ENCODE data around the gene PLAC9. TPM values are rescaled to one million over a fixed set of nuclear protein-coding genes. Genes with fewer than 3 reads are reported as not detected.
A peak's percentile ranks its signal among the peaks of the same experiment; 100 is the strongest.

PLAC9 gene
- total RNA-seq, 1 experiment from 2014 or later: not detected

- DNase-seq (ENCODE audit: low read depth): no peak
Measured at GRCh38 chr10:80159166-80159873, 26.8 kb downstream of the PLAC9 start.

DNA sequence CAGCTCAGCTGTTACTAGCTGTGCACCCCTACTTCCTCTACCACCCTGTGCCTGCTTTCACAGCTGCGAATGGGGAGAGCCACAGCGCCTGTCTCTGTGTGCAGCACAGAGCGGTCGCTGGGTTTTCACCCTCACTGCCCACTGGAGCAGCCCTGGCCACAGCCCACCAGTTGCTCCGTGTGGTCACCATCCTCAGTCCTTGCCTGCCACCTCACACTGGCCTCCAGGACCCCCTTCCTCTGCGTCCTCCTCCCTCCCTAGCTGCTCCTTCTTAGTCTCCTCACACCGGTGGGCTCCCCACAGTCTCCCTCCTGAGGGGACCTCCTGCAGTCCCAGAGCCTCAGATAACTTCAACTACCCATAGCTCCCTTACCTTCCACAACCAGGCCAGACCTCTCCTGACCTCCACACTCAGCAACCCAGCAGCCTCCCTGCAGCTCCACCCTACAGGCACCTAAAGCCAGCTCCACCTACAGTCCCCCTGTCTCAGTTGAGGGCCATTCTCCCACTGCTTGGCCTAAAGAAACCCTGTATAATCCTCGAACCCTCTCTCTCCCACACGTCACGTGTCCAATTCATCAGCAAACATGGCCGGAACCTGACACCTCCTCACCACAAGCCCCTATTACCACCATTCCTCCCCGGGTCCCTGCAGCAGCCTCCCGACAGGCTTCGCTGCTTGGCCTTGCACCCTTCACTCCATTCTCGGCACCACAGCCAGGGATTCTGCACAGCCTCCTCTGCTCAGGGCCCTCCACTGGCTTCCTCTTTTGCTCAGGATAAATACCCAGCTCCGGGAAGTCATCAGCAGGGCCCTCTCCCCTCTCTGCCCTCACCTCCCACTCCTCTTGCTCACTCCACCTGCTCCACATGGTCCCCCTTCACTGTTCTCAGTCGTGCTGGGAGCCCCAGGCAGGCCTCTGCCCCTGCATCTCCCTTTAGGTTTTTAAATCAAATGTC lies 28.1 kb downstream of the PLAC9 start:
- no peak for DNase-seq (ENCODE audit: low read depth)

DNA sequence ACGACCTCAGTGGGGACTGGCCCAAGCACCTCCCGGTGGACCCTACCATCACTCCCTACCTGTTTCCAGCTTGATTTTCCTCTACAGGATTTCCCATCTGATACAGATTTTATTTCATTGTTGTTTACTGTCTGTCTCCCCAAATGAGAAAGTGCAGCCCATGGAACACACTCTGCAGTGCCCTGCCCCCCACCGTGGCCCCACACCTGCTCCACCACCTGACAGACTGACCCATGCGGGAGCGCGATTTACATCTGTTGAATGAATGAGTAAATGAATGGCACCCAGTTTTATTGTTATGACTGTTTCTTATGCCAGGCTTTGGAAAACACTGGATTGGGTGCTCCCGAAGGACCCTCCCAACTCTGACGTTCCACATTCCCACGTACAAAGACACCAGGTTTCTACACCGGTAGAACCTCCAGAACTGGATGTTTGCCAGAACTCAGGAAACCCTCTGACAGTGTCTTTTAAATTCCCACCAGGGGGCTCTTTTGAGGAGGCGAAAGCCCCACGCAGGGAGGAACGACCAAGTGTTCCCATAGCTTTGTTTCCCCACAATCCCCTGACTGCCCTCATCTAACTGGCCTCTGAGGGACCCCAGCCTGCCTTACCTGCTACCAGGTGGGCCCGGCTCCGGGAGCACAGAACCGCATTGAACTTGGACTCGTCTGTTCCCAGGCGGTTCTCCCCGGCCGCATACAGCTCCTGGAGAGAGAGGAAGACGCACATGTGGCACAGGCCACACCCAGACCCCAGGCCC lies 29.0 kb downstream of the PLAC9 start:
- DNase-seq (ENCODE audit: low read depth): no peak

- peak; percentile 73 for DNase-seq (ENCODE audit: low read depth)
Measured at GRCh38 chr10:80163741-80164341, 31.3 kb downstream of the PLAC9 start.

DNA sequence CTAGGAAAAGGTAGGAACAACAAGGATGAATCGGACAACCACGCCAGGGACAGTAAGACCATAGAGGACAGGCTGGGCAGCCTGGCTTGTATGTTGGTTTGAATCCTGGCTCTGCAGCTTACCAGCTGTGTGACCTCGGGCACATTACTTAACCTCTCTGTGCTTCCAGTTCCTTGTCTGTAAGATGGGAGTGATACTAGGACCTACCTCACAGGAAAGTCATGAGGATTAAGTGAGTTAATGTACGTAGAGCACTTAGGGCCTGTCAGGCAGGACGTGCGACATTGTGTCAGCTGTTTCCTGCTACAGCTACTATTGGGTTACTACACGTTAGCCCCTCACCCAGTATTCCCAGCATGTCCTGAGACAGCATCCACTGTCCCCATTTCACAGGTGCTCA lies 32.1 kb downstream of the PLAC9 start:
- no peak for DNase-seq (ENCODE audit: low read depth)

DNA sequence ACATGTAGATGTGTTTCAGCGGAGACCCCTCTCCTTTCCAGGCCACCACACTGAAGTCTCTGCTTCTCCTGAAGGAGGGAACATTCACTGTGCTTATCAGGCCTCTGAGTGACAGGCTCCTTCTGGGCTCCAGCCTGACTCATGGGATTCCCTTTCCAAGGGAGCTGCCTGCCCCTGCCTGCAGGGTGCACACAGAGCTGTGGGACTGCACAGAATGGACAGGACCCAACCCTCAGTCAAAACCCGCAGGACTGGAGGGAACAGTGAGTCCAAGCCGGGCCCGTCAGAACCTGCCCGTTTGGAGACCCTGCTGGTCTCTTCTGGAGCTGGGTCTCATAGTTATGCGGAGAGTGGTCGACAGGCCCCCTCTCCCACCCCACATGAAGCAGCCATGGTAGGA lies 32.6 kb downstream of the PLAC9 start:
- DNase-seq (ENCODE audit: low read depth): no peak

DNA sequence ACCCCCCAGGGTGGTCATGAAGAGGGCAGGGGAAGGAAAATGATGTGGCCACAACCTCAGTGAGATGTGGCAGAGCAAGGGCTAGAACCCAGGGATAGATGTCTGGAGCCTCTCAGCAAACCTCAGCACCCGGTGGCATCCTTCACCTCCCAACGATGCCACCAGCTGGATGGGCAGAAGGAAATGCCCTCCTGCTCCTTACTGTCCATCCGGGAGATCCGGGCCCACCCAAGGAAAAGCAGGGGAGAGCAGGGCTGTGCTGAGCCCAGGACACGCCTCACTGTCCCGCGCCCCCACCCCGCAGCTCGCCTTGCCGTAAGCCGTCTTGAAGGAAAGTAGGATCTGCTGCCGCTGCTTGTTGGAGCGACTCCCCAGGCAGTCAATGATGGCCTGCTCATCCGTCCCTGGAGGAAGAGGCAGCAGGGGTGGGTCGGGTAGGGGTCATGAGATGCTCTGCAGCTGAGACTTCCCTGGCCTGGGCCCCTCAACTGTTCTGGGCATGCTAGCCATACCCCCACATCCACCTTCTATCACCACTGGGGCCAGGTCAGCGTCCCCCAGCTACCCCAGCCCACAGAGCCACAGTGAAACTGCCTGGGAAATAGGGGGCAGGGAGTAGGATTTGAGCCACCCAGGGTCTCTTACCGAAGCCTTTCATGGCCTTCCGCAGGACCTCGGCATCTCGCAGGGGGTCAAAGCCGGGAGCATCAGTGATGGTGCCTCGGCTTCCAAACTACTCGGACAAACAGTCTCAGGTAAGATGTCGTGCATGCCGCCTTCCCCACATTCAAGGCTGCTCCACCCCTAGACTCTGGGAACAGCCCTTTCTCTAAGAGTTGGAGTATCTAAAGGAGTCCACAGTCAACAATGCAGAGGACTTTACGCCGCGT lies 34.3 kb downstream of the PLAC9 start:
- no peak for DNase-seq (ENCODE audit: low read depth)

DNA sequence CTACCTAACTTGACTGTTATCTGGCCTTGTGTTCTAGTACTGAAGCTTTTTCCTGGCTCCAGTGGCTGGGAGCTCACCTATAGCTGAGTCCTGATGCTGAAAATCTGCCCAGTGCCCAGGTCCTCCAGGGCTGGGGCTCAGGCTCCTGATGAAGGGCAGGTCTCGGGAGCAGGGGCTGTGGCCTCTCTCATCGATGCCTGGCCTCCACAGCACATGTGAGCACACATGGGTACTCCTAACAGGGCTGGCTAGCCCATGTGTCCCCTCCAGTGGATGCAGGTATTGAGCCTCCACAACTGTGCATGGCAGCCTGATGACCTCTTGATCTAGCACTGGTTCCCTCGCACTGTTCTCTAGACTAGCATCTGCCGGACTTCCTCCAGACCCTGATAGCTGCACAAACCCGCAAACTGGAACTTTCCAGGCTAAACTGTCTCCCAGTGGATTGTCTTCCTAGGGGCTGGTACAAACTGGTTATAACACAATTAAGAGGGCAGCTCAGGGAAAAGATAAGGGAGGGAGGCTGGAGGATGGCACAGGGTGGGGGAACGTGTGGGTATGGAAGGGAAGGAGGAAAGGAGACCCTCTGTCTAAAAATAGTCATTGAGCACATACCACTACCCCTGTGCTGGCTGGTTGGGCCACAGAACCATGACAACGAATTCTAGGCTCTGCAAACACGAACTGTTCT lies 35.1 kb downstream of the PLAC9 start:
- no peak for DNase-seq (ENCODE audit: low read depth)

GRCh38 chr10:80168162-80168511 lies 35.6 kb downstream of the PLAC9 start:
- DNase-seq (ENCODE audit: low read depth): no peak

DNA sequence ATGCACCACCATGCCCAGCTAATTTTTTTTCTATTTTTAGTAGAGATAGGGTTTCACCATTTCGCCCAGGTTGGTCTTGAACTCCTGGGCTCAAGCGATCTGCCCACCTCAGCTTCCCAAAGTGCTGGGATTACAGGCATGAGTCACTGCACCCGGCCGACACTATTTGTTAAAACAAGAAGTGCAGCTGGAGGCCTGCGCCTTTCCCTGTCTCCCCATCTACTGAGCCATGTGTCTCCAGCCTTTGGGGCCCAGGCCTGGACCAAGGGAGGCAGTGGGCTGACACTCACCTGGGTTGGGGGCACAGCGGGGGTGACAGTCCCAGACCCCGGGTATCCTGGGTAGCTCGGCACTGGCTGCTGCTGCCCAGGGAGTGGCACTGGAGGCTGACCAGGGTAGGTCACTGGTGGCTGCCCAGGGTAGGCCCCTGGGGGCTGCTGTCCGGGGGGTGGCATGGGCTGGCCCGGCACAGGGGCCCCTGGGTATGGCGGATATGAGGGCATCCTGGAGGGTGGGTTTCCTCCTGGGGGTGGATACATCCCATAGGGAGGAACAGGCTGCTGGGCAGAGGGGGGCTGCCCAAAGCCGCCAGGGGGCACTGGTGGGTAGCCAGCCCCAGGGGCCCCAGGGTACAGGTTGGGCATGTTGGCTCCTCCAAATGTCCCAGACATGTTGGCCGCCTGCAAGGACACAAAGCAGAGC lies 36.3 kb downstream of the PLAC9 start:
- no peak for DNase-seq (ENCODE audit: low read depth)

GRCh38 chr10:80170026-80170425 lies 37.5 kb downstream of the PLAC9 start:
- DNase-seq (ENCODE audit: low read depth): no peak

DNA sequence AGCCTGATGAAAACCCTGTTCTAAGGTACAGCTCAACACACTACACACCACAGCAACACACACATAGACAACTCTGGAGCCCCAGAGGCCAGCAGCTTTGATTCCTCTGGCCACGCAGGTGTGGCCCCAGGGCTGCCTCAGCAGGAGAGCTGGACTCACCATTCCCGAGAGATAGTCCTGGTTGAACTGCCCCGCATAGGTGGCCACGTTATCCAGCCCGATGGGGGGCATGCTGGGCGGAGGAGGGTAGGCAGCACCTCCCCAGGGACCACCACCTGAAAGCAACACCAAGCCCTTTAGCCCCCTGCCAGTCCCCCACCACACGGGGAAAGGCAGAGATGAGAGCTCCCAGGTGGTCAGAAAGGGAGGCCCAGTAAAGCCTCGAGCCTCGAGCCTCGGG lies 38.1 kb downstream of the PLAC9 start:
- DNase-seq (ENCODE audit: low read depth): no peak

GRCh38 chr10:80171248-80171660 lies 38.7 kb downstream of the PLAC9 start:
- no peak for DNase-seq (ENCODE audit: low read depth)

GRCh38 chr10:80172896-80173295 lies 40.4 kb downstream of the PLAC9 start:
- DNase-seq (ENCODE audit: low read depth): no peak

DNA sequence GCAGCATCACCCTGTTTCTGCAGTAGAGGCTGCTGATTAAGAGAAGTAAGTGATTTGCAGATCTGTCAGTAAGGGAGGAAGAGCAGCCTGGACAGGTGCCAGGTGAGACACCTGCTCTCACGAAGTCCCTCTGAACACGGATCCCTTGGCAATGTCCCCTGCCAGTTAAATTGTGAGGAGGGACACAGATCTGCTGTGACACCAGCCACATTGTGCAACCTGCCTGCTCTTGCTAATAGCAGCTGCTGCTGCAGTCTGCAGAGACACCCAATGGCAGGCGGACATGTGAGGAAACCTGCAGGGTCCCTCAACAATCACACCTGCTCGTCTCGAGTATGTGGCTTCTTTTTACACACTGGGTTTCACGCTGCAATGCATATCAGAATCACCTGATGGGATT lies 40.9 kb downstream of the PLAC9 start:
- DNase-seq (ENCODE audit: low read depth): no peak

DNA sequence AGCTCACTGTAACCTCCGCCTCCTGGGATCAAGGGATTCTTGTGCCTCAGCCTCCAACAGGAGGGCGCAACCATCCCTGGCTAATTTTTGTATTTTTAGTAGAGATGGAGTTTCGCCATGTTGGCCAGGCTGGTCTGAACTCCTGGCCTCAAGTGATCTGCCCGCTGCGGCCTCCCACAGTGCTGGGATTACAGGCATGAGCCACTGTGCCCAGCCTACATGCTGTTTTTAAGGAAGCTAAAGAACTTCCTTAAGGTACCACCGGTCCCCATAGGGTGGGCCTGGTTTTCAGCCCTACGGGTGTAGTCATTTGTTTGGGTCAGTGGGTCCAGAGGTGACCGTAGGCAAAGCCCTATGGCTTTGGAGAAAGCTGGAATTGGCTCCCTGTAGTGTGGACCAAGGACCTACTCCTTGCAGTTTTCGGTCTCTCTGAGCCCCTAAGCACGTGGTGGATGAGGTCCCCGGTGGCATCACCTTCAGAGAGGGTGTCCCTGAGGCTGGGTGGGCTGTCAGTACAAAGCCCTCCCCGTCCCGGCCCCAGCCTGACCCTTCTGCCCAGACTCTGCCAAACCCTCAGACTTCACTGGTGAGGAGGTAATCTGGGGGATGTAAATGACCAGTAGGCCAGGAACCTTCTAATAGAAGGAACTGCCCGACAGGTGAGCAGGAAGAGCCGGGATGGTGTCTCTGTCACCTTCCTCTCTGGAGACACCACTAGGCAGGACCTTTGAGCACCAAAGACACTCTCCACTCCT lies 42.3 kb downstream of the PLAC9 start:
- DNase-seq (ENCODE audit: low read depth): no peak

GRCh38 chr10:80176526-80176925 lies 44.0 kb downstream of the PLAC9 start:
- DNase-seq (ENCODE audit: low read depth): no peak
